CD4-positive, alpha-beta memory T cell (primary cell): ENCODE measurements around the gene RBM46. TPM values are rescaled to one million over a fixed set of nuclear protein-coding genes. Genes with fewer than 3 reads are reported as not detected.

Experiments used
- CTCF ChIA-PET: fragments of 350-600 bp; sonication (Branson Sonifier 250); formaldehyde crosslinking; loops from one replicate; lab custom pipeline; 2021; ENCODE audit warnings: inconsistent platforms; ENCODE audit not compliant: partially characterized antibody; lab: Charles Lee
- POLR2A ChIA-PET: fragments of 350-600 bp; sonication (Branson Sonifier 250); formaldehyde crosslinking; loops from one replicate; lab custom pipeline; 2021; ENCODE audit not compliant: partially characterized antibody; lab: Charles Lee
- DNase-seq, 5 donors: peaks; one replicate each; pipeline versions ENCODE4 v3.0.0 to v3.0.0-alpha.2; 2020 to 2022; ENCODE audit warnings: mixed read lengths in 1 of 5
- H3K27ac ChIP-seq: one replicate; pipeline ENCODE4 v1.7.0; 2013; ENCODE audit warnings: low read depth, low read length
- H3K27me3 ChIP-seq: 2 replicates; pipeline ENCODE4 v1.7.0; 2013; ENCODE audit warnings: mild to moderate bottlenecking, low read length, moderate library complexity; ENCODE audit not compliant: insufficient read depth
- H3K36me3 ChIP-seq: 2 replicates; pipeline ENCODE4 v1.7.0; 2013; ENCODE audit warnings: mild to moderate bottlenecking, low read length, moderate library complexity; ENCODE audit not compliant: insufficient read depth
- H3K4me1 ChIP-seq: 2 replicates; pipeline ENCODE4 v1.7.0; 2013; ENCODE audit warnings: mild to moderate bottlenecking, low read length, moderate library complexity; ENCODE audit not compliant: insufficient read depth
- H3K4me3 ChIP-seq, 2 donors: one replicate each; pipeline ENCODE4 v1.7.0; 2013; ENCODE audit warnings: low read length in 2 of 2, mild to moderate bottlenecking in 1 of 2
- H3K9me3 ChIP-seq, 2 donors: one replicate each; pipeline ENCODE4 v1.7.0; 2013; ENCODE audit warnings: low read length in 2 of 2, control low read depth in 1 of 2; ENCODE audit not compliant: control insufficient read depth in 1 of 2
- H3K27ac Mint-ChIP-seq, 7 donors: one replicate each; pipeline ENCODE4 v1.8.0; 2020 to 2021; ENCODE audit warnings: mixed read lengths in 7 of 7, mild to moderate bottlenecking in 6 of 7, inconsistent platforms in 3 of 7, moderate library complexity in 3 of 7
- H3K27me3 Mint-ChIP-seq, 2 donors: one replicate each; pipeline ENCODE4 v1.8.0; 2020 to 2021; ENCODE audit warnings: mixed read lengths in 2 of 2
- H3K36me3 Mint-ChIP-seq, 2 donors: one replicate each; pipeline ENCODE4 v1.8.0; 2020 to 2021; ENCODE audit warnings: mixed read lengths in 2 of 2, inconsistent platforms in 1 of 2, mild to moderate bottlenecking in 1 of 2
- H3K4me1 Mint-ChIP-seq, 4 donors: one replicate each; pipeline ENCODE4 v1.8.0; 2020 to 2021; ENCODE audit warnings: mixed read lengths in 4 of 4, mild to moderate bottlenecking in 1 of 4
- H3K4me3 Mint-ChIP-seq, 8 donors: one replicate each; pipeline ENCODE4 v1.8.0; 2020 to 2021; ENCODE audit warnings: mixed read lengths in 8 of 8, mild to moderate bottlenecking in 7 of 8, moderate library complexity in 6 of 8, inconsistent platforms in 3 of 8
- H3K9me3 Mint-ChIP-seq, 8 donors: one replicate each; pipeline ENCODE4 v1.8.0; 2020 to 2021; ENCODE audit warnings: mixed read lengths in 8 of 8, mild to moderate bottlenecking in 5 of 8, inconsistent platforms in 3 of 8, moderate library complexity in 1 of 8
- intact Hi-C: fragments of 100-400 bp; cut with micrococcal nuclease; formaldehyde crosslinking; loops from one replicate; pipeline ENCODE4 v1.15.1; 2023
- polyA plus RNA-seq, 2 donors: library from polyadenylated mRNA; unstranded; fragments of 300-500 nt; fragmentation: Illumina TruSeq; gene quantifications; one replicate each; pipeline ENCODE4 v1.2.3, GENCODE V29; 2021
- total RNA-seq, 2 experiments: library from RNA; stranded (reverse); gene quantifications; one replicate each; pipeline ENCODE4 v1.2.3, GENCODE V29; 2021

Gene RBM46
- total and polyA plus RNA-seq, 4 experiments from 2014 or later = not detected

DNA sequence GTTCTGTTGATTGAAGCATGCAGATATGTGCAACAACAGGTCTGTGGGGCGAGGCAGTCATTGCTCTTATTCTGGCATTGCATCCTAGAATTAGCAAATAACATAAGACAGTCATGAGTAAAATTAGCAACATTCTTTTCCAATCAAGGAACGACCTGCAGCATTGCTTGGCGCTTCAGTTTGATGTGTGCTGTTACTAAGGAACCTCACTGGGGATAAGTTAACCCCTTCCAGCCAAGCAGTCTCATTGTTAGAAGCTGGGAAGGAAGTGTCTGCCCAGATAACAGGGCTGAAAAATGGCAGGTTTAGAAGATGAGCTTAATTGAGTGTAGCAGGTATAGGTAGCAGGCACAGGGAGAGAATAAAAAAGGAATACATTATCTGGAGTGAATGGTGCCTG is 55.4 kb downstream of the RBM46 start:
- Mint-ChIP-seq H3K27ac (no peak overlapping the region), H3K9me3 (peaks cover 0 to 16% (median 10%) of the 10 kb centered on the region in 8 donors), H3K4me1 (no peaks in the 10 kb centered on the region), H3K36me3 (no peaks in the 10 kb centered on the region), H3K27me3 (no peaks in the 10 kb centered on the region), H3K4me3 (no peak overlapping the region)
- CTCF ChIA-PET = no interaction called here
- Histone ChIP-seq H3K27ac (no peak overlapping the region), H3K27me3 (no peaks in the 10 kb centered on the region), H3K9me3 (no peaks in the 10 kb centered on the region), H3K4me1 (no peaks in the 10 kb centered on the region), H3K4me3 (no peak overlapping the region), H3K36me3 (no peaks in the 10 kb centered on the region)
- intact Hi-C loops = no loop called here
- POLR2A ChIA-PET = no interaction called here
- DNase-seq = no peak

- intact Hi-C loops = no loop called here
- ChIA-PET POLR2A (no interaction called here), CTCF (no interaction called here)
- no peaks in the 10 kb centered on the region for H3K27me3 ChIP-seq
- H3K27ac Mint-ChIP-seq = no peak overlapping the region
- H3K4me3 ChIP-seq = no peak overlapping the region
- H3K4me1 Mint-ChIP-seq = no peaks in the 10 kb centered on the region
- H3K27ac ChIP-seq = no peak overlapping the region
- no peaks in the 10 kb centered on the region for H3K36me3 Mint-ChIP-seq
- DNase-seq = no peak
- no peak overlapping the region for H3K4me3 Mint-ChIP-seq
- H3K27me3 Mint-ChIP-seq = no peaks in the 10 kb centered on the region
- no peaks in the 10 kb centered on the region for H3K4me1 ChIP-seq
- H3K9me3 ChIP-seq = no peaks in the 10 kb centered on the region
- peaks cover 0 to 9% (median 5%) of the 10 kb centered on the region in 8 donors for H3K9me3 Mint-ChIP-seq
- H3K36me3 ChIP-seq = no peaks in the 10 kb centered on the region
Measured at GRCh38 chr4:154838155-154838554, 57.1 kb downstream of the RBM46 start.

DNA sequence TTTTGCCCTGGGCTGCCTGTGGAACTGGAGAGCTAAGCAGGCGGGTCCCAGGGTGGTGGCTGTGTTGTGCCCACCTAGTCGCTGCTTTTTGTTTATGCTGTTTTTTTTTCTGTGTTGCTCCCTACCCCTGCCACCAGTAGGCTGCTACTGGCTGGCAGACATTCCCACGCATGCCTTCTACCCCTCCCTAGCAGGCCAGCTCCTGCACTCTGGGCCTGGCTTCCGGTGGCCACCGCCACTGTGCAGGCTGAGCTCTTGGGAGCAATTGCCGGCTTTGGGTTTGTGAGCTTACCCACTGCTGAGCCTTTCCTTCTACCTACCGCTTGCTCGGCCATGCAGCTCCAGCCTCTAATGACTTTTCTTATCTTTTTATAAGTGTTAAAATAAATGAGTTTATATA is 57.6 kb downstream of the RBM46 start:
- no peaks in the 10 kb centered on the region for H3K27me3 Mint-ChIP-seq

DNA sequence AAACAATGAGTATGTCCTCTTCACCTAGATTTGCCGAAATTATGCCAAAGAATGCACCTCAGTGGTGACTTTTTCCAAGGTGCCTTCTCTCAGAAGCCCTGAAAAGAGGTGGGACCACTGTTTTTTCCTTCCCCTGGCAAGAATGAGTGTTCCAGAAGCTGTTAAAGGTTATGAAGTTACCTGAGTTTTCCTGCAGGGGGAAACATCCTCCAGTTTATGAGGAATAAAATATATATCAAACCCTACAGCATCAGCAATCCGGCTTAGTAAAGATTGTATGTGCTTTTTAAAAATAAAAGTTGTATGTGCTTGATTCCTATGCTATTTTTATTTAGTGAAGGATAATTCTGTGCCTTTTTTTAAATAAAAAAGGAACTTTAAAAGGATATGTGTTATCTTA is 73.3 kb downstream of the RBM46 start:
- CTCF ChIA-PET = no interaction called here

More for the DNA sequence above, 57.6 kb downstream of the RBM46 start:
- Histone ChIP-seq H3K4me1 (no peaks in the 10 kb centered on the region), H3K4me3 (no peak overlapping the region), H3K36me3 (no peaks in the 10 kb centered on the region), H3K9me3 (no peaks in the 10 kb centered on the region), H3K27me3 (no peaks in the 10 kb centered on the region), H3K27ac (no peak overlapping the region)
- no peaks in the 10 kb centered on the region for H3K4me1 Mint-ChIP-seq
- H3K4me3 Mint-ChIP-seq = no peak overlapping the region
- ChIA-PET POLR2A (no interaction called here), CTCF (no interaction called here)
- no peak overlapping the region for H3K27ac Mint-ChIP-seq
- no peaks in the 10 kb centered on the region for H3K36me3 Mint-ChIP-seq
- intact Hi-C loops = no loop called here
- peaks cover 0 to 7% (median 1%) of the 10 kb centered on the region in 8 donors for H3K9me3 Mint-ChIP-seq
- DNase-seq = no peak

GRCh38 chr4:154858166-154858565 is 77.1 kb downstream of the RBM46 start:
- Mint-ChIP-seq H3K4me3 (no peak overlapping the region), H3K27ac (peak overlapping the region in 1 of 7 donors; percentile 25), H3K9me3 (peaks cover under 1 to 13% (median 4%) of the 10 kb centered on the region in 8 donors), H3K27me3 (peaks cover 0 to under 1% of the 10 kb centered on the region in 2 donors), H3K36me3 (no peaks in the 10 kb centered on the region), H3K4me1 (no peaks in the 10 kb centered on the region)
- intact Hi-C loops = no loop called here
- CTCF ChIA-PET = no interaction called here
- Histone ChIP-seq H3K27me3 (no peaks in the 10 kb centered on the region), H3K4me3 (no peak overlapping the region), H3K27ac (no peak overlapping the region), H3K4me1 (no peaks in the 10 kb centered on the region), H3K36me3 (no peaks in the 10 kb centered on the region), H3K9me3 (no peaks in the 10 kb centered on the region)
- no peak for DNase-seq
- POLR2A ChIA-PET = no interaction called here

More for the DNA sequence above, 73.3 kb downstream of the RBM46 start:
- no peak for DNase-seq
- peaks cover 0 to 4% (median 0%) of the 10 kb centered on the region in 8 donors for H3K9me3 Mint-ChIP-seq
- Histone ChIP-seq H3K4me1 (no peaks in the 10 kb centered on the region), H3K9me3 (no peaks in the 10 kb centered on the region), H3K27me3 (no peaks in the 10 kb centered on the region), H3K27ac (no peak overlapping the region), H3K36me3 (no peaks in the 10 kb centered on the region), H3K4me3 (no peak overlapping the region)
- intact Hi-C loops = no loop called here
- H3K4me1 Mint-ChIP-seq = no peaks in the 10 kb centered on the region
- no peak overlapping the region for H3K4me3 Mint-ChIP-seq
- H3K27ac Mint-ChIP-seq = no peak overlapping the region
- POLR2A ChIA-PET = no interaction called here
- H3K36me3 Mint-ChIP-seq = no peaks in the 10 kb centered on the region
- H3K27me3 Mint-ChIP-seq = peaks cover 0 to 4% of the 10 kb centered on the region in 2 donors

DNA sequence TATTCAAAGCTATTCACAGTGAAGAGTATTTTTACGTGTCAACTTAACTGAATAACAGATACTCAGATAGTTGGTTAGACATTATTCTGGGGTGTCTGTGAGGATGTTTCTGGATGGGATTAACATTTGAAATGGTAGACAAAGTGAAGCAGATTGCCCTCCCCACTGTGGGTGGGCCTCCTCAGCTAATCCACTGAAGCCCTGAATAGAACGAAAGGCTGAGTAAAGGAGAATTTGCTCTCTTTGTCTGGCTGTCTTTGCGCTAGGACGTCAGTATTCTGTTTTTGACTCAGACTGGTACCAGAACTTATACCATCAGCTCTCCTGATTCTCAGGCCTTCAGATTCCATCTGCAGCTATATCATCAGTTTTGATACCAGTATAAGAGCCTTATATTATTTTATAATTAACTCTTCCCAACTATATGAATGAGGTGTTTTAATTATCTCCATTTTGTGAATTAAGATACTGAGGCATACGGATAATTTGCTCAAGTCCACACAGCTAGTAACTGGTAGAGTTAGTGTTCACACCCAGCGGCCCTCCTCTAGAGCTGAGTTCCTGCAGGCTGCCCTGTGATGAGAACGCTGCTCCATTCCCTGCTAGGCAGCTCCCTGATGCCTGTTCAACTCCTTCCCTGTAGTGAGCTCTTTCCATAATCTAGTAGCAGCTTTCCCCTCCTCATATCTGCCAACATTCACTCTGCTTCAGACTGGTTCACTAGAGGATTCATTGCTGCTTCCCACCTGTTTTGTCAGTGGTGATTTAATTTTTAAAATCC is 87.5 kb downstream of the RBM46 start:
- no peak for DNase-seq
- no peaks in the 10 kb centered on the region for H3K27me3 Mint-ChIP-seq
- intact Hi-C loops = no loop called here
- H3K36me3 Mint-ChIP-seq = no peaks in the 10 kb centered on the region
- Histone ChIP-seq H3K27ac (no peak overlapping the region), H3K27me3 (no peaks in the 10 kb centered on the region), H3K4me3 (no peak overlapping the region), H3K36me3 (no peaks in the 10 kb centered on the region), H3K4me1 (no peaks in the 10 kb centered on the region), H3K9me3 (no peaks in the 10 kb centered on the region)
- H3K9me3 Mint-ChIP-seq = peaks cover 7 to 30% (median 17%) of the 10 kb centered on the region in 8 donors
- POLR2A ChIA-PET = no interaction called here
- H3K4me1 Mint-ChIP-seq = no peaks in the 10 kb centered on the region
- no peak overlapping the region for H3K27ac Mint-ChIP-seq
- CTCF ChIA-PET = no interaction called here
- H3K4me3 Mint-ChIP-seq = no peak overlapping the region

- H3K9me3 Mint-ChIP-seq = peaks cover 7 to 28% (median 18%) of the 10 kb centered on the region in 8 donors
- ChIA-PET CTCF (no interaction called here), POLR2A (no interaction called here)
- H3K27ac Mint-ChIP-seq = no peak overlapping the region
- H3K4me1 ChIP-seq = no peaks in the 10 kb centered on the region
- no peak overlapping the region for H3K4me3 Mint-ChIP-seq
- DNase-seq = no peak
- no peaks in the 10 kb centered on the region for H3K27me3 ChIP-seq
- no peaks in the 10 kb centered on the region for H3K36me3 Mint-ChIP-seq
- H3K4me1 Mint-ChIP-seq = no peaks in the 10 kb centered on the region
- no peaks in the 10 kb centered on the region for H3K9me3 ChIP-seq
- no peak overlapping the region for H3K27ac ChIP-seq
- no peaks in the 10 kb centered on the region for H3K36me3 ChIP-seq
- no peaks in the 10 kb centered on the region for H3K27me3 Mint-ChIP-seq
- no peak overlapping the region for H3K4me3 ChIP-seq
- intact Hi-C loops = no loop called here
Measured at GRCh38 chr4:154869301-154869700, 88.2 kb downstream of the RBM46 start.
